A549 (cell line): ENCODE data around the gene CCDC183. TPM values are rescaled to one million over a fixed set of nuclear protein-coding genes. Genes with fewer than 3 reads are reported as not detected.

Source experiments
- ATAC-seq, 2 experiments: fragments of 200-7000 bp in 1 of 2; fragments of >200 bp in 1 of 2; cut with Nextera tagmentation in 1 of 2; cut with Tn5 transposase in 1 of 2; 3 replicates each; pipeline versions ENCODE4 v1.8.0 to v1.9.1; 2018 to 2020; ENCODE audit warnings: mild to moderate bottlenecking in 1 of 2, moderate library complexity in 1 of 2
- CTCF ChIA-PET: fragments of 300-600 bp; sonication (Branson Sonifier 250); formaldehyde crosslinking; extraction: SDS; loops from one replicate; lab custom pipeline; 2021; ENCODE audit warnings: antibody characterized with exemption, inconsistent platforms; lab: Yijun Ruan, JAX
- POLR2A ChIA-PET: fragments of 350-600 bp; formaldehyde crosslinking; extraction: SDS; loops from one replicate; lab custom pipeline; 2021; ENCODE audit warnings: antibody characterized with exemption, inconsistent platforms; lab: Yijun Ruan, JAX
- DNase-seq, 2 experiments: peaks; one replicate each; pipeline versions ENCODE4 v3.0.0 to v3.0.0-alpha.2; 2011 to 2016; ENCODE audit warnings: low read depth in 1 of 2, low spot score in 1 of 2
- FAIRE-seq: peaks from 2 replicates; lab custom pipeline; 2011; peaks lifted over from hg19 to GRCh38; lab: Jason Lieb, UNC
- H3K27ac ChIP-seq, 2 experiments: fragments of >200 bp; sonication (Bioruptor Twin); formaldehyde crosslinking; 3 replicates each; pipeline ENCODE4 v1.5.1; 2016 to 2017
- H3K4me1 ChIP-seq: fragments of >200 bp; sonication (Bioruptor Twin); formaldehyde crosslinking; 3 replicates; pipeline ENCODE4 v1.6.1; 2016
- H3K4me2 ChIP-seq: fragments of >200 bp; sonication (Bioruptor Twin); formaldehyde crosslinking; 3 replicates; pipeline ENCODE4 v1.6.1; 2016
- H3K4me3 ChIP-seq: fragments of >200 bp; sonication (Bioruptor Twin); formaldehyde crosslinking; 3 replicates; pipeline ENCODE4 v1.5.1; 2016
- H3K9me3 ChIP-seq: fragments of >200 bp; sonication (Bioruptor Twin); formaldehyde crosslinking; 3 replicates; pipeline ENCODE4 v1.6.1; 2016
- BHLHE40 ChIP-seq: IDR thresholded peaks from 2 replicates; pipeline ENCODE4 v1.6.1; 2012; ENCODE audit warnings: low read depth, low read length, inconsistent platforms
- CHD2 ChIP-seq: fragments of 150-350 bp; IDR thresholded peaks from 2 replicates; pipeline ENCODE4 v1.6.1; 2014; ENCODE audit warnings: low read length; ENCODE audit not compliant: partially characterized antibody
- ESRRA ChIP-seq: fragments of 150-350 bp; IDR thresholded peaks from 2 replicates; pipeline ENCODE4 v1.6.1; 2014; ENCODE audit warnings: mild to moderate bottlenecking, low read length, borderline replicate concordance
- FOSB ChIP-seq: fragments of 250-450 bp; sonication (Bioruptor Pico); IDR thresholded peaks from 2 replicates; pipeline ENCODE4 v1.5.0; 2020; ENCODE audit warnings: mild to moderate bottlenecking, moderate library complexity
- FOSL2 ChIP-seq, 2 experiments: fragments of 450-650 bp in 1 of 2; fragments of >200 bp in 1 of 2; sonication (Bioruptor Twin) in 1 of 2; formaldehyde crosslinking; IDR thresholded peaks; 2 replicates each; pipeline versions ENCODE4 v1.5.0 to v1.6.1; 2016 to 2020; ENCODE audit warnings: mild to moderate bottlenecking in 1 of 2, moderate library complexity in 1 of 2
- GATA3 ChIP-seq: IDR thresholded peaks from 2 replicates; pipeline ENCODE4 v1.6.1; 2012; ENCODE audit warnings: borderline replicate concordance
- HEYL ChIP-seq: fragments of 250-450 bp; sonication (Bioruptor Pico); IDR thresholded peaks from 2 replicates; pipeline ENCODE4 v1.8.0; 2021; ENCODE audit warnings: mild to moderate bottlenecking, moderate library complexity
- HOXB13 ChIP-seq: fragments of 250-450 bp; sonication (Bioruptor Pico); IDR thresholded peaks from 2 replicates; pipeline ENCODE4 v1.5.0; 2020; ENCODE audit warnings: low read depth, mild to moderate bottlenecking, moderate library complexity
- JUN ChIP-seq, 2 experiments: fragments of >200 bp; sonication (Bioruptor Twin); formaldehyde crosslinking; IDR thresholded peaks; 2 replicates in 1 of 2; 3 replicates in 1 of 2; pipeline ENCODE4 v1.6.1; 2016 to 2017
- JUNB ChIP-seq: fragments of >200 bp; sonication (Bioruptor Twin); formaldehyde crosslinking; IDR thresholded peaks from 2 replicates; pipeline ENCODE4 v1.6.1; 2016
- KDM1A ChIP-seq: fragments of 200-600 bp; sonication (generic); IDR thresholded peaks from 2 replicates; pipeline ENCODE4 v1.6.1; 2016; ENCODE audit warnings: low read depth, mild to moderate bottlenecking
- NR3C1 ChIP-seq: fragments of >200 bp; sonication (Bioruptor Twin); formaldehyde crosslinking; IDR thresholded peaks from 3 replicates; pipeline ENCODE4 v1.6.1; 2017
- POLR2A ChIP-seq: IDR thresholded peaks from 2 replicates; pipeline ENCODE4 v1.6.1; 2012; ENCODE audit warnings: mild to moderate bottlenecking, low read length
- RAD21 ChIP-seq, 2 experiments: fragments of >200 bp in 1 of 2; sonication (Bioruptor Twin) in 1 of 2; formaldehyde crosslinking in 1 of 2; IDR thresholded peaks in 1 of 2; conservative IDR thresholded peaks in 1 of 2; 2 replicates in 1 of 2; 3 replicates in 1 of 2; pipeline ENCODE4 v1.6.1; 2012 to 2018; ENCODE audit warnings: inconsistent platforms in 1 of 2
- RCOR1 ChIP-seq: fragments of 150-350 bp; IDR thresholded peaks from 2 replicates; pipeline ENCODE4 v1.6.1; 2014; ENCODE audit warnings: antibody characterized with exemption, low read length, low read depth
- RFX5 ChIP-seq: fragments of 450-650 bp; IDR thresholded peaks from 2 replicates; pipeline ENCODE4 v1.7.1; 2014; ENCODE audit warnings: antibody characterized with exemption, mild to moderate bottlenecking, moderate library complexity
- RNF2 ChIP-seq: fragments of 200-600 bp; sonication (generic); IDR thresholded peaks from 2 replicates; pipeline ENCODE4 v1.6.1; 2016; ENCODE audit warnings: low read depth, mild to moderate bottlenecking, antibody characterized with exemption, moderate library complexity, borderline replicate concordance
- SMC3 ChIP-seq: fragments of >200 bp; sonication (Bioruptor Twin); formaldehyde crosslinking; IDR thresholded peaks from 3 replicates; pipeline ENCODE4 v1.6.1; 2018; ENCODE audit warnings: inconsistent platforms
- SREBF2 ChIP-seq: fragments of 450-650 bp; IDR thresholded peaks from 2 replicates; pipeline ENCODE4 v1.6.1; 2014; ENCODE audit warnings: mild to moderate bottlenecking, moderate library complexity
- TFCP2L1 ChIP-seq: fragments of 250-450 bp; sonication (Bioruptor Pico); IDR thresholded peaks from 2 replicates; pipeline ENCODE4 v1.5.0; 2021; ENCODE audit warnings: mild to moderate bottlenecking
- ZFP36 ChIP-seq: fragments of 450-650 bp; IDR thresholded peaks from 2 replicates; pipeline ENCODE4 v1.6.1; 2014; ENCODE audit warnings: borderline replicate concordance; ENCODE audit not compliant: partially characterized antibody
- WGBS: methylation state at CpG from one replicate; pipeline ENCODE4 v1.1.6; 2017; ENCODE audit errors: missing lambda C conversion rate; 5-methylcytosine and 5-hydroxymethylcytosine counted together
- polyA plus RNA-seq, 4 experiments: library from polyadenylated mRNA; depleted of rRNA in 3 of 4; stranded (reverse); fragments of >200 nt; fragmentation: RNase III in 1 of 4; extraction: RNeasy Plus Mini Kit Qiagen cat#74134 plus additional on column Dnase treatment in 1 of 4; gene quantifications; 2 replicates in 3 of 4; 3 replicates in 1 of 4; pipeline ENCODE4 v1.2.3, GENCODE V29; 2011 to 2017
- TF ChIP-seq, protein P1 (sequence below): fragments of >200 bp; sonication (Bioruptor Twin); formaldehyde crosslinking; IDR thresholded peaks from 2 replicates; pipeline ENCODE4 v1.6.1; 2016
- TF ChIP-seq, protein P2 (sequence below): IDR thresholded peaks from 2 replicates; pipeline ENCODE4 v1.6.1; 2012
- TF ChIP-seq, protein P3 (sequence below): IDR thresholded peaks from 2 replicates; pipeline ENCODE4 v1.6.1; 2012; ENCODE audit warnings: low read depth, borderline replicate concordance
- TF ChIP-seq, protein P4 (sequence below): fragments of >200 bp; sonication (Bioruptor Twin); formaldehyde crosslinking; IDR thresholded peaks from 3 replicates; pipeline ENCODE4 v1.5.1; 2016

CCDC183 gene
- polyA plus RNA-seq, 2 of the 4 experiments (the other 2 are of a cell fraction) = 0.90 to 1.4 TPM

DNA sequence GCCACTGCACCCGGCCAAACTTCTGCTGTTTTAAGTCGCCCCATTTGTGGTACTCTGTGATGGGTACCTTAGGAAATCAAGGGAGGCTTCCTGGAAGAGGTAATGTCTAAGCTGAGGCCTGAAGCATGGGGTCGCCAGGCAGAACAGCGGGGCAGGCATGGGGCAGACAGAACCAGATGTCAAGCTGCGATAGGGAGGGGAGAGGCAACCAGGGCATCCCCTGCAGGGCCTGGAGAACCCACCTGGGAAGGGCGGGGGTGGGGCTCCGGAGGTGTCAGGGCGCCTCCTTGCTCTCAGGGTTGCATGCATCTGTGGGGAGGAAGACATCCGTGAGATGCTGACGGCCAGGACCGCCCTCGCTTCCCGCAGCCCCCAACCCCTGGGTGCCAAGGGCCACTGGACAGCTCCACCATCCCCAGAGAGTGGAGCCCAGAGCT is 34.6 kb upstream of the CCDC183 start:
- FAIRE-seq = no peak
- ChIA-PET POLR2A (no interaction called here), CTCF (interaction anchor here (0.9 to 28.0 kb wide), 11 partner anchors 15 to 130 kb away, joined by 3 to 625 read pairs (median 5); partner anchors contain the start of genes LCN10, LCN6, RABL6 and TMEM141)
- no peak for DNase-seq
- Histone ChIP-seq H3K9me3 (no peaks in the 10 kb centered on the region), H3K4me2 (no peak overlapping the region), H3K27ac (no peak overlapping the region), H3K4me3 (no peak overlapping the region), H3K4me1 (peaks cover 12% of the 10 kb centered on the region)
- 64% methylated on average over 5 of the region's 13 CpGs for WGBS
- TF ChIP-seq ZFP36 (peak; percentile 88), JUN (IDR thresholded peaks at IDR 0.05) (no peak), KDM1A (0 out of 2 replicates have a peak, but pooled peaks have one; percentile 17)
- no peak for ATAC-seq

DNA sequence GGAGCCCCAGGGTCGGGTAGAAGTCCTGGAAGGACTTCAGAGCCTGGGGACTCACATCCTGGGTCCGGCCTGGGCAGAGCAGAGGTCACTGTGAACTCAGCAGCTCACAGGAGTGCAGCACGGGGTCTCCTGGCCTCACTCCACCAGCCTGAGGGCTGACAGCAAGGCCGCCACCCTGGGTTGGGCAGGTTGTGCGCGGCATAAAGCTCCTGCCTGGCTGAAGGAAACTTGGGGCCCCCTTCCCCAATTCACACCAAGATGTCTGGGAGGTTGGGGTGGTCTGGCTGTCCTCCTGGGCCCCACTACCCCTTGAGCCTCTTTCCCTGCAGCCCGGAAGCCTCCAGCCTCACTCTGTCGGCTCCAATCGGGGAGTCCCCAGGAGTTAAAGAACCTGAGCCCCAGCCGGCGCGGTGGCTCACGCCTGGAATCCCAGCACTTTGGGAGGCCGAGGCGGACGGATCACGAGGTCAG is 33.9 kb upstream of the CCDC183 start:
- peak overlapping the region in 1 of 2 experiments; percentile 14; a peak in 2 of 6 replicates for H3K27ac ChIP-seq
- WGBS = 88% methylated on average over 11 of the region's 17 CpGs
- H3K9me3 ChIP-seq = no peaks in the 10 kb centered on the region
- no peak overlapping the region for H3K4me3 ChIP-seq
- ChIA-PET POLR2A (no interaction called here), CTCF (interaction anchor here (1.3 to 28.0 kb wide), 5 partner anchors 16 to 38 kb away, joined by 4 to 625 read pairs (median 11); partner anchors contain the start of genes LCN10, LCN6 and TMEM141)
- TF ChIP-seq RNF2 = no peak
- TF ChIP-seq ESRRA = no peak
- TF ChIP-seq RFX5 = no peak
- no peak for TF ChIP-seq FOSL2 (IDR thresholded peaks at IDR 0.05)
- TF ChIP-seq FOSL2 (CRISPR knock-in tag; IDR thresholded peaks at IDR 0.05) = no peak
- no peak for TF ChIP-seq TFCP2L1 (CRISPR knock-in tag)
- TF ChIP-seq, all 56 proteins: peak for 0
- no peak for DNase-seq
- no peak overlapping the region; the same call in 2 of the 3 replicates for H3K4me2 ChIP-seq
- peaks cover 16% of the 10 kb centered on the region for H3K4me1 ChIP-seq
- no peak for FAIRE-seq
- ATAC-seq = no peak

DNA sequence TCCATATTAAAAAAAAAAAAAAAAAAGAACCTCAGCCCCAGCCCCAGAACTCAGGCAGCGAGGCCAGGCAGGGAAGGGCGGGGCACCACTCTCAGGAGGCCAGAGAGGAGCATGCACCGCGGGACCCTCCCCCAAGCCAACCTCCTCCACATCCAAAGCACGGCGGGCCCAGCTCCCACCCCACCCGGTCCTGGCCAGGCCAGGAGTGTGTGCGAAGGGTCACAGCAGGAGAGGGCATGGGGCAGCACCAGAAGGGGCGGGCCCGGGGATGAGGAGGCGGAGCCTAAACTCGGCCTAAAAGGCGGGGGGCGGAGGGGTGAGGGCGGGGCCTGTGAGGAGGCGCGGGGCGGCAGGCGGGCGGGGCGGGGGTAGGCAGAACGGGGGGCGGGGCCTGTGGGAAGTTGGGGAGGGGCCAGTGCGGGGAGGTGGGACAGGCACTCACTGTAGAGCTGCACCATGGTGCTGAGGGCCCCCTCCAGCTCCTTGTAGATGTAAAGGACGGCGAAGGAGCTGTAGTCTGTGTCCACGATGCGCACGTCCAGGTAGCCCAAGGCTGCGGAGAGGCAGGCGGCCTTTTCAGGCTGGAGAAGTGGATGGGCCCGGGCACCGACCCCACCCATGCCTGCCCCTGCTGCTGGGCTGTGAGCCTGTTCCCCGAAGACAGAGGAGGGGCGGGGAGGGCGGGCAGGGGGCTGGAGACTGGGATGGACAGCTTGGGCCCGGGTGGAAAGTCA is 33.1 kb upstream of the CCDC183 start:
- peaks cover 16% of the 10 kb centered on the region for H3K4me1 ChIP-seq
- WGBS = 52% methylated on average over 20 of the region's 37 CpGs
- no peak overlapping the region for H3K4me3 ChIP-seq
- H3K9me3 ChIP-seq = no peaks in the 10 kb centered on the region
- TF ChIP-seq POLR2A = peak; percentile 22; the same call in 1 of the 2 replicates
- no peak for TF ChIP-seq NR3C1
- no peak for FAIRE-seq
- DNase-seq = peak; percentile 49 to 79
- ChIA-PET POLR2A (interaction anchor here (1.3 kb wide), 1 partner anchor 35 kb away, joined by 4 read pairs; no protein-coding TSS in a partner anchor), CTCF (interaction anchor here (1.0 to 28.0 kb wide), 5 partner anchors 15 to 34 kb away, joined by 3 to 625 read pairs (median 11); partner anchors contain the start of genes LCN10, LCN6 and TMEM141)
- H3K4me2 ChIP-seq = peak overlapping the region; percentile 66
- peak; percentile 21 to 68; a peak in 4 of 6 replicates for ATAC-seq
- peak overlapping the region in 1 of 2 experiments; percentile 68; a peak in 3 of 6 replicates for H3K27ac ChIP-seq

DNA sequence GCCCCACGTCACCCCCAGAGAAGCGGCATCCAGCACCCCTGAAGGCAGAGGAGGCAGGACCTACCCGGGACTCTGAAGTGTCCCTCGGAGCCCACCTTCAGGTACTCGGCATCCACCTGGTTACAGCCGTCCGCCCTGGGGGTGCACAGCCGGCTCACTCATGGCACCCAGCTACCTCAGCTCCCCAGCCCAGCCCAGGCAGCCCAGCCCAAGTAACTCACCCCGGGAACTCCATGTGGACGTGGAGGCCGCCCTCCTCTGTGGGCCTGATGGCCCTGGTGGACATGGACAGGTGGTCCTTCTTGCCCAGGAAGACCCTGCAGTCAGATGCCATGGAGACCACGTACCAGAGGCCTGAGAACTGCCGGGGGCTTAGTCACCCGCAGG is 32.5 kb upstream of the CCDC183 start:
- no peak for ATAC-seq
- Histone ChIP-seq H3K4me2 (peak overlapping the region; percentile 66; the same call in 1 of the 3 replicates), H3K9me3 (no peaks in the 10 kb centered on the region), H3K27ac (0 out of 6 replicates have a peak overlapping the region, but pooled peaks of 1 of the 2 experiments have one; percentile 36), H3K4me3 (no peak overlapping the region), H3K4me1 (peaks cover 16% of the 10 kb centered on the region)
- TF ChIP-seq, protein P1, sequence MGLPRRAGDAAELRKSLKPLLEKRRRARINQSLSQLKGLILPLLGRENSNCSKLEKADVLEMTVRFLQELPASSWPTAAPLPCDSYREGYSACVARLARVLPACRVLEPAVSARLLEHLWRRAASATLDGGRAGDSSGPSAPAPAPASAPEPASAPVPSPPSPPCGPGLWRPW = no peak
- no peak for TF ChIP-seq CHD2
- no peak for TF ChIP-seq SMC3
- TF ChIP-seq, protein P2, sequence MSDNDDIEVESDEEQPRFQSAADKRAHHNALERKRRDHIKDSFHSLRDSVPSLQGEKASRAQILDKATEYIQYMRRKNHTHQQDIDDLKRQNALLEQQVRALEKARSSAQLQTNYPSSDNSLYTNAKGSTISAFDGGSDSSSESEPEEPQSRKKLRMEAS = no peak
- TF ChIP-seq FOSB (CRISPR knock-in tag) = no peak
- TF ChIP-seq BHLHE40 = no peak
- TF ChIP-seq, protein P3, sequence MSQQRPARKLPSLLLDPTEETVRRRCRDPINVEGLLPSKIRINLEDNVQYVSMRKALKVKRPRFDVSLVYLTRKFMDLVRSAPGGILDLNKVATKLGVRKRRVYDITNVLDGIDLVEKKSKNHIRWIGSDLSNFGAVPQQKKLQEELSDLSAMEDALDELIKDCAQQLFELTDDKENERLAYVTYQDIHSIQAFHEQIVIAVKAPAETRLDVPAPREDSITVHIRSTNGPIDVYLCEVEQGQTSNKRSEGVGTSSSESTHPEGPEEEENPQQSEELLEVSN = no peak
- no peak for TF ChIP-seq HOXB13 (CRISPR knock-in tag)
- TF ChIP-seq RCOR1 = no peak
- TF ChIP-seq, protein P4, sequence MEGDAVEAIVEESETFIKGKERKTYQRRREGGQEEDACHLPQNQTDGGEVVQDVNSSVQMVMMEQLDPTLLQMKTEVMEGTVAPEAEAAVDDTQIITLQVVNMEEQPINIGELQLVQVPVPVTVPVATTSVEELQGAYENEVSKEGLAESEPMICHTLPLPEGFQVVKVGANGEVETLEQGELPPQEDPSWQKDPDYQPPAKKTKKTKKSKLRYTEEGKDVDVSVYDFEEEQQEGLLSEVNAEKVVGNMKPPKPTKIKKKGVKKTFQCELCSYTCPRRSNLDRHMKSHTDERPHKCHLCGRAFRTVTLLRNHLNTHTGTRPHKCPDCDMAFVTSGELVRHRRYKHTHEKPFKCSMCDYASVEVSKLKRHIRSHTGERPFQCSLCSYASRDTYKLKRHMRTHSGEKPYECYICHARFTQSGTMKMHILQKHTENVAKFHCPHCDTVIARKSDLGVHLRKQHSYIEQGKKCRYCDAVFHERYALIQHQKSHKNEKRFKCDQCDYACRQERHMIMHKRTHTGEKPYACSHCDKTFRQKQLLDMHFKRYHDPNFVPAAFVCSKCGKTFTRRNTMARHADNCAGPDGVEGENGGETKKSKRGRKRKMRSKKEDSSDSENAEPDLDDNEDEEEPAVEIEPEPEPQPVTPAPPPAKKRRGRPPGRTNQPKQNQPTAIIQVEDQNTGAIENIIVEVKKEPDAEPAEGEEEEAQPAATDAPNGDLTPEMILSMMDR = no peak
- TF ChIP-seq HEYL = no peak
- TF ChIP-seq TFCP2L1 (CRISPR knock-in tag) = no peak
- TF ChIP-seq RAD21 (conservative IDR thresholded peaks at IDR 0.05 in 1 of 2, IDR thresholded peaks at IDR 0.05 in 1 of 2) = no peak
- TF ChIP-seq ESRRA = no peak
- TF ChIP-seq JUNB = no peak
- TF ChIP-seq SREBF2 = no peak
- no peak for TF ChIP-seq GATA3
- no peak for DNase-seq
- FAIRE-seq = no peak
- ChIA-PET POLR2A (interaction anchor here (1.3 kb wide), 1 partner anchor 36 kb away, joined by 4 read pairs; no protein-coding TSS in a partner anchor), CTCF (interaction anchor here (1.0 to 28.0 kb wide), 4 partner anchors 15 to 265 kb away, joined by 3 to 625 read pairs (median 8); partner anchors contain the start of gene TMEM141)
- 88% methylated on average over 14 of the region's 14 CpGs for WGBS
